GM18517 (cell line): ENCODE results near the gene LRRC57.

Experiments
- ATAC-seq: cut with Tn5 transposase; IDR thresholded peaks from one replicate; pipeline ENCODE4 v1.9.1; 2021; ENCODE audit warnings: mild to moderate bottlenecking, moderate library complexity; ENCODE audit not compliant: unreplicated experiment

Gene LRRC57

GRCh38 chr15:42553554-42553953 is 5.0 kb upstream of the LRRC57 start:
- no peak for ATAC-seq

- ATAC-seq, result no peak
These were observed 1.3 kb upstream of the LRRC57 start for GRCh38 chr15:42549741-42550392.

GRCh38 chr15:42549032-42549491 is 469 bp upstream of the LRRC57 start:
- ATAC-seq, result peak; percentile 34

DNA sequence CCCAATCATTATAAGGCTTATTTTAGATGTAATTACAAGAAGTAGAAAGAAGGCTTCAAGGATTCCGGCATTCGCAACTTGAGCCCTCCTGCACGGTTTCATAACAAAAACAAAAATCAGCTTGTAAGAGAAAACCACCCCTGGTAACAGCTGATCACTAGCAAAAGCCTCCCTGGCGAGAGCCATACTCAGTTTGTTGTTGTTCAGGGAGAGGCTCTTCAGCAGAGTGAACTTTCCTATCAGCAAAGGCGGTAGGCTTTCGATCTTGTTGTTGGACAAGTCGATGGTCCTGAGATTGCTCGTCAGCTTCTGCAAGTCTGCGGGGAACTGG is 710 bp downstream of the LRRC57 start:
- no peak for ATAC-seq

- ATAC-seq, result no peak
These were observed 3.6 kb downstream of the LRRC57 start for GRCh38 chr15:42544853-42545629.

GRCh38 chr15:42533246-42533645 is 15.3 kb downstream of the LRRC57 start:
- no peak for ATAC-seq

GRCh38 chr15:42528970-42529369 is 19.6 kb downstream of the LRRC57 start:
- ATAC-seq, result no peak

DNA sequence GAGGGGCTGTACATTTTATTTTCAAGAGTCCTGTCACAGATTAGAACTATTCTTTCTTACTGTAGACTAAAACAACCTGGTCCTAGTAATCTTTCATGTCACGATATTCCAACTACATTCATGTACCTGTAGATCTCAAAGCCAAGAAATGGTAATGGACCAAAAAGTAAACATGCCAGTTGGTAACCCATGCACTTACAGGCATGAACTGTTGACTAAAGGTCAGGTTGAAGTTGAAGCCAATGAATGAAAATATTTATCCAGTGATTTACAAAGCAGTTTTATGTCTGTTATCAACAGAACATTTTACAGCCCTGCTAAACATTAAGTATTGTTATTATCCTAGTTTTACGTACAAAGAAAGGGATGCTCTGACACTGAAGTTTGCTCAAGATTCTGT is 25.3 kb downstream of the LRRC57 start:
- no peak for ATAC-seq

- no peak for ATAC-seq
These were observed 37.6 kb downstream of the LRRC57 start for GRCh38 chr15:42511007-42511391.

- ATAC-seq, result no peak
These were observed 38.2 kb downstream of the LRRC57 start for GRCh38 chr15:42510258-42511006.

DNA sequence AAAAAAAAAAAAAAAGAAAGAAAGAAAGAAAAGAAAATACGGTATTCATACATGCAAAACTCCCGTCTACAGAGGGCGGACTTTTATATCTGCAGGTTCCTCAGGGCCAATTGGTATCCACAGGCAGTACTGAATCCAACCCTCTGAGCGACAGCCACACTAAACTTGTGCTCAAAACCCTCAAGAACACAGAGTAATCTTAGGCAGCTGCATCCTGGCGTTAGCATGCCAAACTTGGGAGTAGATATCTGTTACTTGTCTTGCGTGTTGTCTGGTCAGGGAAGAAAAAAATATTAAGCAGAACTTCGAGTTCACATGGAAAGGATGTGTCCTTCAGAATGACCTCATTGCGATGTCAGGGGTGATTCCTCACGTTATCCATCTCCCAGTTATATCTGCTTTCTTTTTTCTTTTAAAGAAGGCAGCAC is 40.3 kb downstream of the LRRC57 start:
- ATAC-seq, result no peak

DNA sequence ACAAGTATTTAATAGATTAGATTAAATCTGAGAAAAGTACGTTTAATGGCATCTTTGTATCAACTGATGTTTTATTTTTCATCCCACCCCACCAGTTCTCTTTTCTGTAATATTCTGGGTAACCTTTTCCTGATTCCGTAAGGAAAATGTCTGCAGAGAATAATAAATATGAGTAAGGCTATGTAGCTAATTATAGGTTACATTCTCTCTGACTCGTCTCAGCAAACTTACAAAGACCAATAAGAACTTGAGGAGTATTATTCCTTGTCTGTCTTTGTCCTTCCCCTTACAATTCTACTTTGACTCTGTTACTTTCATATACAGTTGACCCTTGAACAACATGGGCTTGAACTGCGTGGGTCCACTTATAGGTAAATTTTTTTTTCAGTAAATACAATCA is 41.1 kb downstream of the LRRC57 start:
- no peak for ATAC-seq

DNA sequence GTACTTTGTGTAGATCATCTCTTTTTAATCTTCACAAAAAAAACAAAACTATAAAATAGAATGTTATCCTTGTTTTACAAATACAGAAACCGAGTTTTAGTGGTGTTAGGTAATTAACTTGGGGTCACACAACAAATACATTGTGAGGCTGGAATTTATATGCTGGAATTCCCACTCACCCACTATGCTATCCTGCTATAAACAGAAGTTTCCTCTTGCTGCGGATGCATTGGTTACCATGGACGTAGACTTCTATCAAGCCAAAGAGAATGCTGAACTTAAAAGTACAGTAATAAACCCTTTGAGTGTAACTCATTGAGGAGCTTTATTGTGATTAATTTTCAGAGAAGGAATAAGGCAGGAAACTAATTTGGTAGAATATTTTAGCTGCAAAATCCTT is 44.0 kb downstream of the LRRC57 start:
- ATAC-seq, result no peak

- ATAC-seq, result no peak
These were observed 44.8 kb downstream of the LRRC57 start for GRCh38 chr15:42503825-42504224.

- ATAC-seq, result no peak
These were observed 46.1 kb downstream of the LRRC57 start for GRCh38 chr15:42502477-42502876.

DNA sequence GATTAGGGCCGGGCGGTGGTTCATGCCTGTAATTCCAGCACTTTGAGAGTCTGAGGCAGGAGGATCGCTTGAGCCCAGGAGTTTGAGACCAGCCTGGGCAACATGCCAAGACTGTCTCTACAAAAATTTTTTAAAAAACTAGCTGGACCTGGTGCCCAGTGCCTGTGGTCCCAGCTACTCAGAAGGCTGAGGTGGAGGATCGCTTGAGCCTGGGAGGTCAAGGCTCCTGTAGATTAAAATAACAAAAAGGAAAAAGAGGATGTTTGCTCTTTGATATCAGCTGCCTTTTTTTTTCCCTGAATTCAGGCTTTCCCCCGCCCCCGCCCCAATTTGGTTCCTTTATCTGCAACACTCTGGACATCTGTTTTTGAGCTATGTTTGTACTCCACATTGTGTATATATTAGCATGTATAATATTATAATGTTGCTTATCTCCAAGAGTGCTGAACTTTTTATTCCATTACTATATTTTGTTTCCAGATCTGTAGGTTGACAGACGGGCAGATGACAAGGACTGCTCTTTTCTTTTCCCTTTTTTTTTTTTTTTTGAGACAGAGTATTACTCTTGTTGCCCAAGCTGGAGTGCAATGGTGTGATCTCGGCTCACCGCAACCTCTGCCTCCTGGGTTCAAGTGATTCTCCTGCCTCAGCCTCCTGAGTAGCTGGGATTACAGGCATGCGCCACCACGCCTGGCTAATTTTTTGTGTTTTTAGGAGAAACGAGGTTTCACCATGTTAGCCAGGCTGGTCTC is 48.6 kb downstream of the LRRC57 start:
- no peak for ATAC-seq

DNA sequence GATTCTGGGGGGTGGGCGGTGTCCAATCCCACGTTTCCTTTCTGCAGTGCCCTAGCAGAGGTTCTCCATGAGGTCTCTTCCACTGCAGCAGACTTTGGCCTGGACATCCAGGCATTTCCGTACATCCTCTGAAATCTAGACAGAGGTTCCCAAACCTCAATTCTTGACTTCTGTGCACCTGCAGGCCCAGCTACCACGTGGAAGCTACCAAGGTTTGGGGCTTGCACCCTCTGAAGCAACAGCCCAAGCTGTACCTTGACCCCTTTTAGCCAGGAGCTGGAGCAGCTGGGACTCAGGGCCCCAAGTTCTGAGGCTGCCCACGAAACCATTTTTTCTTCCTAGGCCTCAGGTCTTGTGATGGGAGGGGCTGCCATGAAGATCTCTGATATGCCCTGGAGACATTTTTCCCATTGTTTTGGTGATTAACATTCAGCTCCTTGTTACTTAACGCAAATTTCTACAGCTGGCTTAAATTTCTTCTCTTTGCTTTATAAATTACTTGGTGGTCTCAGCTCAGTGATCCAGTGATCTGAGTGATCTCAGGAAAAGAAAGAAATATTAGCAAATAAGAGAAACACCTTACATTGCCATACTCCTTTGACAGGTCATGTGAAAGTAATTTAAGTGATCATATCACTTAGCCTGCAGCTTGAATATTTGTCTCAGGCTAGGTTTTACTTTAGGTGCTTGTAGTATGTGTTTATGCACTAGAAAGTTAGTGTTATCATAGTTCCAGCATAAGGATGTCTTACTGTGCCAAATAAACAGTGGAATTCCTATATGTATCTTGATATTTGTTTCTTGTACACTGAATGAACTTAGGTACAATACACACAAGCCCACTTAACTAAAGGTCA is 50.2 kb downstream of the LRRC57 start:
- no peak for ATAC-seq

DNA sequence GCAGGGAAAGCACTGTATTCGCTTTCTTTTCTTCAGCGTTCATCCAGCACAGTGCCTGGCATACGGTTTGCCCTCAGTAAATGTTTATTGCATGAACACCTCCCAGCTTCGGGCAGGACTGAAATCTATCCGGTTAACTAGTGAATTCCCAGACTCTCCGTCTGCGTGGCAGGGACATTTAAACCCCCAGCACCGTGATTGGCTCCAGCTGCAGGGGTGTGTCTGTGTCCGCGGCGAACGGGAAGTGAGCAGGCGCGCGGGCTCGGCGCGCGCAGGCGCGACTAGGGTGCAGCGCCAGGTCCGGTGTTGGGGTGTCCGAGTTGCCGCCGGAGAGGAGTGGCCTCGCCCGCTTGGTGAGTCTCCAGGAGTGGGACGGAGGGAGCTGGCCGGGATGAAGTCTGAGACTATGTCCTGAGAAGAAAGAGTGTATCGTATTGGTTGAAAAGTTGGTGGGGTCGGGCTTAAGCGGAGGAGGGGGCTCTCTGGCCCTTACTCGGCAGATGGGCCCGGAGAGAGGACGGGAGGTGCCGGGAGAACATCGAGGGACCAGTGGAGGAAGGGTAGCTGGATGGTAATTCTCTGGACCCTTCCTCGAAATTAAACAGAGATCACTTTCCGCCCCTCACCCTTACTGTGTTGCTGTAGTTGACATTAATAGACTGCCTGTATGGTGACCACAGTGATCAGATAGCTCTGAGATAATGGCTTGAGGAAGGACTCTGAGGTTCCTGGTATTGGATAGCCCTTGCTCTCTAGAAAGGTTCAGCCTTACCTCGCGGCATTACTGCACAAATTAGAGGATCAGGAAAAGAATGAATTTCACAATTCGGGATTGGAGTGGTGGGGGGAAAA is 53.0 kb downstream of the LRRC57 start, which contains the start of gene SNAP23:
TSS of gene SNAP23 (plus strand) at position 274 of the 852 bp plus-strand sequence. CDS start 16,213 bp downstream, outside the sequence.
- ATAC-seq, result peak; percentile 63

DNA sequence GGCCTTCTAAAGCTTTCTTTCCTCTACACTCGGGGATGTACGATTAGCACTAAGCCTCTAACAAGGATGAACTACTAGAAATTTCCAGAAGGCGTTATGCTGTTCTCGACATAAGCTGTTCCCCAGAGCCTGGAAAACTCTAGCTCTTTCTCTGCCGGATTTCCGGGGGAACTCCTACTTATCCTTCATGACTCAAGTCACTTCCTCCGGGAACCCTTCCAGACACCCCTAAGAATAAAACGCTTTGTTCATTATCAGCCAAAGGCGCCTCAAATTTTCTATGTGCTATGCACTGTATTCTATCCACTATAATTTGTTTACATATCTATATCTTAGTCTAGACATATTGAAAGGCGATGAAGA is 53.6 kb downstream of the LRRC57 start:
- no peak for ATAC-seq
